Fibroblast of pulmonary artery (primary cell): Measurements from ENCODE around the gene SHISA8.

Source experiments
- DNase-seq: peaks from one replicate; pipeline ENCODE4 v3.0.0-alpha.2; 2010; ENCODE audit warnings: low read depth
- H3K4me3 ChIP-seq: replicated peaks from 2 replicates; pipeline ENCODE4 v1.5.1; 2011; ENCODE audit warnings: low read depth, mild to moderate bottlenecking, control low read depth, low read length, moderate library complexity
- CTCF ChIP-seq: IDR thresholded peaks from 2 replicates; pipeline ENCODE4 v1.5.1; 2011; ENCODE audit warnings: mild to moderate bottlenecking, control low read depth, low read length, inconsistent platforms; ENCODE audit errors: missing control alignments

The SHISA8 gene

GRCh38 chr22:41913040-41913719 is 1.7 kb downstream of the SHISA8 start:
- TF ChIP-seq CTCF = no peak
- H3K4me3 ChIP-seq = no peak overlapping the region
- no peak for DNase-seq

GRCh38 chr22:41912338-41913039 is 2.4 kb downstream of the SHISA8 start:
- no peak overlapping the region for H3K4me3 ChIP-seq
- no peak for DNase-seq
- TF ChIP-seq CTCF = no peak

- no peak for DNase-seq
- H3K4me3 ChIP-seq = no peak overlapping the region
- TF ChIP-seq CTCF = no peak
Observed at GRCh38 chr22:41911001-41911611, 3.8 kb downstream of the SHISA8 start.

GRCh38 chr22:41910050-41911000 is 4.5 kb downstream of the SHISA8 start:
- TF ChIP-seq CTCF = no peak
- H3K4me3 ChIP-seq = no peak overlapping the region
- DNase-seq = no peak

GRCh38 chr22:41909310-41910049 is 5.4 kb downstream of the SHISA8 start:
- H3K4me3 ChIP-seq = no peak overlapping the region
- no peak for DNase-seq
- TF ChIP-seq CTCF = no peak
